CD4-positive, CD25-positive, alpha-beta regulatory T cell (primary cell): ENCODE data around the gene MCC. TPM values are rescaled to one million over a fixed set of nuclear protein-coding genes. Genes with fewer than 3 reads are reported as not detected.

Experiments
- ATAC-seq, 2 donors: fragments of 150-1000 bp; cut with Tn5 transposase; one replicate each; pipeline ENCODE4 v1.10.0; 2021; ENCODE audit warnings: low read depth in 2 of 2, moderate number of reproducible peaks in 2 of 2, moderate library complexity in 1 of 2
- DNase-seq, 3 donors: peaks; one replicate each; pipeline versions ENCODE4 v3.0.0 to v3.0.0-alpha.2; 2012 to 2022; ENCODE audit warnings: mixed read lengths in 1 of 3
- H3K27ac ChIP-seq: one replicate; pipeline ENCODE4 v1.7.0; 2013; ENCODE audit warnings: mild to moderate bottlenecking, low read length; ENCODE audit not compliant: insufficient read depth, poor library complexity, severe bottlenecking
- H3K27me3 ChIP-seq: one replicate; pipeline ENCODE4 v1.7.0; 2013; ENCODE audit warnings: low read length; ENCODE audit not compliant: control insufficient read depth, insufficient read depth
- H3K36me3 ChIP-seq: one replicate; pipeline ENCODE4 v1.7.0; 2013; ENCODE audit warnings: mild to moderate bottlenecking, low read length, moderate library complexity; ENCODE audit not compliant: control insufficient read depth, insufficient read depth
- H3K4me1 ChIP-seq: 2 replicates; pipeline ENCODE4 v1.7.0; 2013; ENCODE audit warnings: mild to moderate bottlenecking, low read length; ENCODE audit not compliant: insufficient read depth, control insufficient read depth, poor library complexity, severe bottlenecking
- H3K4me3 ChIP-seq: one replicate; pipeline ENCODE4 v1.7.0; 2013; ENCODE audit warnings: low read depth, mild to moderate bottlenecking, low read length, moderate library complexity
- H3K9me3 ChIP-seq, 2 experiments: 1 replicate in 1 of 2; 2 replicates in 1 of 2; pipeline ENCODE4 v1.7.0; 2013; ENCODE audit warnings: low read length in 2 of 2, mild to moderate bottlenecking in 1 of 2, moderate library complexity in 1 of 2; ENCODE audit not compliant: control insufficient read depth in 2 of 2
- H3K27ac Mint-ChIP-seq, 3 donors: one replicate each; pipeline ENCODE4 v1.8.0; 2020 to 2022; ENCODE audit warnings: mild to moderate bottlenecking in 3 of 3, mixed read lengths in 3 of 3, moderate library complexity in 2 of 3
- H3K27me3 Mint-ChIP-seq: one replicate; pipeline ENCODE4 v1.8.0; 2022; ENCODE audit warnings: mild to moderate bottlenecking, mixed read lengths
- H3K36me3 Mint-ChIP-seq: one replicate; pipeline ENCODE4 v1.8.0; 2020; ENCODE audit warnings: mixed read lengths
- H3K4me1 Mint-ChIP-seq, 4 donors: one replicate each; pipeline ENCODE4 v1.8.0; 2020 to 2022; ENCODE audit warnings: mixed read lengths in 4 of 4, mild to moderate bottlenecking in 1 of 4
- H3K4me3 Mint-ChIP-seq, 4 donors: one replicate each; pipeline ENCODE4 v1.8.0; 2020 to 2022; ENCODE audit warnings: mild to moderate bottlenecking in 4 of 4, mixed read lengths in 4 of 4, moderate library complexity in 3 of 4
- H3K9me3 Mint-ChIP-seq, 7 donors: one replicate each; pipeline ENCODE4 v1.8.0; 2020 to 2022; ENCODE audit warnings: mixed read lengths in 7 of 7, mild to moderate bottlenecking in 3 of 7, moderate library complexity in 2 of 7
- polyA plus RNA-seq, 4 donors: library from polyadenylated mRNA; unstranded; fragments of 300-500 nt; fragmentation: Illumina TruSeq; gene quantifications; one replicate each; pipeline ENCODE4 v1.2.3, GENCODE V29; 2021
- total RNA-seq: library from RNA; stranded (reverse); gene quantifications from one replicate; pipeline ENCODE4 v1.2.3, GENCODE V29; 2022

Gene MCC
- total and polyA plus RNA-seq, 5 donors from 2014 or later, result 0.47 to 11.1 (median 3.4) TPM

DNA sequence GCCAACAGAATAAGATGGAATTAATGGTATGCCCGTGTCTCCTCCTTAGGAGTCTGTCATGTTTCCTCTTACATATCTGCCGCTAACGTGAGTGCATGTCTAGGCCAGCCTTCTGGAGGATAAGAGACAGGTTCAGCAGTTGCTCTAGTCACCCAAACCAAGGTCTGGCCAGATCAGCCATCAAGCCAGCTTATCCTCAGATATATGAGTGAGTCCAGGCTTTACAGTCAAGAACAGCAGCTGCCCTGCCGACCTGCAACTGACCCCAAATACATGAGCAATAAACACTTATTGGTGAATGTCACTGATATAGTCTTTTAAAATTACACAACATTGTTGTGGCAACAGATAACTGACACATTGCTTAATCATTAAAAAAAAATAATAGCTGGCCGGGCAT lies 177.0 kb downstream of the MCC start:
- no peak for DNase-seq
- no peak overlapping the region for H3K4me3 Mint-ChIP-seq

DNA sequence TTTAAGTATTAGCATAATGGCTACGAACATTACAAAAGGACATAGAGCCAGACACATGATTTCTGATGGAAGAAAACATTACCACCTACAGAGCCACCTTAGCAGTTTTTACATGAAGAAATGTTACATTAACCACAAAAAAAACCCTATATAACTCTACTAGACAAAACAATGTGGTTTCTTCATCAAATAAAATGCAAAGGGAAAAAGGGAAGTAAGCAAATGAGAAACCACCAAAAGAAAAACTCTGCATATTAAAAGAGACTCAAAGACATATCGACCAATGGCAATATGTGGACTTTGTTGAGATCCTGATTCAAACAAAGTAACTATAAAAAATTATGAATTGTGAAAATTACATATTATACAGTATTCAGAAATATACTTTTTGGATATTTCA lies 186.1 kb downstream of the MCC start:
- ATAC-seq (no peak), DNase-seq (no peak)
- Mint-ChIP-seq H3K36me3 (no peaks in the 10 kb centered on the region), H3K27me3 (peaks cover 49% of the 10 kb centered on the region), H3K4me1 (peaks cover 0 to 4% (median 0%) of the 10 kb centered on the region in 4 donors), H3K9me3 (peaks cover 0 to 3% (median 0%) of the 10 kb centered on the region in 7 donors), H3K4me3 (no peak overlapping the region), H3K27ac (peak overlapping the region in 1 of 3 donors; percentile 27)
- peaks cover 14% of the 10 kb centered on the region for H3K27me3 ChIP-seq
- no peaks in the 10 kb centered on the region for H3K36me3 ChIP-seq
- no peak overlapping the region for H3K27ac ChIP-seq
- no peaks in the 10 kb centered on the region for H3K4me1 ChIP-seq
- no peak overlapping the region for H3K4me3 ChIP-seq
- no peaks in the 10 kb centered on the region for H3K9me3 ChIP-seq

More for the DNA sequence above, 177.0 kb downstream of the MCC start:
- H3K4me1 ChIP-seq, result no peaks in the 10 kb centered on the region
- H3K27me3 ChIP-seq, result peaks cover 11% of the 10 kb centered on the region
- H3K4me3 ChIP-seq, result no peak overlapping the region
- H3K27ac Mint-ChIP-seq, result no peak overlapping the region
- H3K36me3 Mint-ChIP-seq, result no peaks in the 10 kb centered on the region
- no peaks in the 10 kb centered on the region for H3K9me3 ChIP-seq
- no peaks in the 10 kb centered on the region for H3K36me3 ChIP-seq
- H3K27ac ChIP-seq, result no peak overlapping the region
- peaks cover 0 to 2% (median 0%) of the 10 kb centered on the region in 7 donors for H3K9me3 Mint-ChIP-seq
- no peaks in the 10 kb centered on the region for H3K4me1 Mint-ChIP-seq
- H3K27me3 Mint-ChIP-seq, result peaks cover 34% of the 10 kb centered on the region
- ATAC-seq, result no peak

DNA sequence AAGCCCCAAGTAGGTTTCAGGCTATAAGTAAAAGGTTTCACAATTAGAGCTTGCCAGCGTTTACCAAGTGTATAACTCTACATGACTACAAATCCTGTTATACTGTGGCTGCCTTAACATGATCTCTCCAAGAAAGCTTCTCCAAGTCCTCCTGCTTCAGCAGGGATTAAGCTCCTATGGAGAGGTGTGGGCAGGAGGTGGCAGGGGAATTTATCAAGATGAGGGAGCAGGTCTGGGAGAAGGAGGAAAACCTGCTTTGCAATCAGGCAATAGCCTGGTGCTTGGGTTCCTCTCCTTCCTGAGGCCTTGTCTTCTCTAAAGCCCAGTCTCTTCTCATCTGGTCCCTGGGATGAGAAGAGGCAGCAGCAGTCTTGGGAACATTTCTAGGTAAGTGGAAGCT lies 188.7 kb downstream of the MCC start:
- H3K27me3 ChIP-seq, result peaks cover 26% of the 10 kb centered on the region
- no peak overlapping the region for H3K4me3 ChIP-seq
- Mint-ChIP-seq H3K4me3 (no peak overlapping the region), H3K36me3 (no peaks in the 10 kb centered on the region), H3K4me1 (peaks cover 0 to 15% (median 7%) of the 10 kb centered on the region in 4 donors), H3K27ac (no peak overlapping the region), H3K27me3 (peaks cover 61% of the 10 kb centered on the region), H3K9me3 (peaks cover 0 to 5% (median 0%) of the 10 kb centered on the region in 7 donors)
- H3K4me1 ChIP-seq, result peaks cover 6% of the 10 kb centered on the region
- no peaks in the 10 kb centered on the region for H3K9me3 ChIP-seq
- ATAC-seq, result no peak
- DNase-seq, result no peak
- no peaks in the 10 kb centered on the region for H3K36me3 ChIP-seq
- H3K27ac ChIP-seq, result no peak overlapping the region

DNA sequence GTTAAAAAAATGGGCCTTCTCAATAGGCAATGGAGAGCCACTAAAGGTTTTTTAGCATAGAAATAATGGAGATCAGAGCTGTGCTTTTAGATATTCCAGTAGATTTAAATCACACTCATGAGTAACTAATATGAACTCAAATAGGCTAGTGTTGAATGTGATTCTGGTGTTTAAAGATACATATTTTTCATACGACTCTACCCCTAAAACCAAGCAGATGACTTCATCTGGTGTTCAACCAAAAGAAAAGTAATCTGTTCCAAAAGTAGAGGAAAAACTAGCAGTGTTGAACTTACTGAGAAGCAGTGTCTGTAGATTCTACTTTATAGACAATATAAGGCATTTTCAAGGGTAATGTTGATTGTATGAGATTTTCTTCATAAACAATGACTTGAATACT lies 191.6 kb downstream of the MCC start:
- Mint-ChIP-seq H3K9me3 (peaks cover 0 to 5% (median 0%) of the 10 kb centered on the region in 7 donors), H3K36me3 (no peaks in the 10 kb centered on the region), H3K27ac (no peak overlapping the region), H3K4me1 (peaks cover 0 to 35% (median 18%) of the 10 kb centered on the region in 4 donors), H3K4me3 (peak overlapping the region in 1 of 4 donors; percentile 16), H3K27me3 (peaks cover 51% of the 10 kb centered on the region)
- DNase-seq (no peak), ATAC-seq (no peak)
- H3K4me1 ChIP-seq, result peaks cover 22% of the 10 kb centered on the region
- H3K27ac ChIP-seq, result no peak overlapping the region
- H3K9me3 ChIP-seq, result no peaks in the 10 kb centered on the region
- no peak overlapping the region for H3K4me3 ChIP-seq
- H3K36me3 ChIP-seq, result no peaks in the 10 kb centered on the region
- peaks cover 29% of the 10 kb centered on the region for H3K27me3 ChIP-seq

DNA sequence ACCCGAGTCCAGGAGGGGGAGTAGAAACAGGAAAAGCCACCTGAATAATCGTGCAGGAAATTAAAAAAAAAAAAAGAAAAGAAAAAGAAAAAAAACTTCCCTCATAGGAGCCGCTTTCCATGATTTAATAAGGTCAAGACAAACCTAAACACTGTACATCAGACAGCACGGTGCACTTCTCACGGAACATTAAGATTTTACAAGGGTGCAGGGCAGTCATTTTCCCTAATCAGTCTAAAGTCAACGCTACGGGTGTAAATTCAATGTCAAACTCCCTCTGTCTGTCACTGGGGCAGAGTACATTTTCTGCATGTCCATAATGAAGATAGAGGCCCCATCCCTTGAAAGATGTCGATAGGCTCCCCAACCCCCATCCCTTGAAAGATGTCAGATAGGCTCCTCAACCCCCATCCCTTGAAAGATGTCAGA lies 193.1 kb downstream of the MCC start:
- ATAC-seq (no peak), DNase-seq (no peak)
- peaks cover 0 to 35% (median 25%) of the 10 kb centered on the region in 4 donors for H3K4me1 Mint-ChIP-seq
- H3K36me3 Mint-ChIP-seq, result no peaks in the 10 kb centered on the region
- no peaks in the 10 kb centered on the region for H3K36me3 ChIP-seq
- H3K9me3 Mint-ChIP-seq, result peaks cover 0 to 2% (median 0%) of the 10 kb centered on the region in 7 donors
- no peaks in the 10 kb centered on the region for H3K9me3 ChIP-seq
- peaks cover 22% of the 10 kb centered on the region for H3K4me1 ChIP-seq
- H3K4me3 Mint-ChIP-seq, result peak overlapping the region; percentile 89 to 95 (median 93)
- peaks cover 29% of the 10 kb centered on the region for H3K27me3 ChIP-seq
- peak overlapping the region in 2 of 3 donors; percentile 86 to 89 for H3K27ac Mint-ChIP-seq
- H3K27me3 Mint-ChIP-seq, result peaks cover 51% of the 10 kb centered on the region
- no peak overlapping the region for H3K27ac ChIP-seq
- peak overlapping the region; percentile 90 for H3K4me3 ChIP-seq

DNA sequence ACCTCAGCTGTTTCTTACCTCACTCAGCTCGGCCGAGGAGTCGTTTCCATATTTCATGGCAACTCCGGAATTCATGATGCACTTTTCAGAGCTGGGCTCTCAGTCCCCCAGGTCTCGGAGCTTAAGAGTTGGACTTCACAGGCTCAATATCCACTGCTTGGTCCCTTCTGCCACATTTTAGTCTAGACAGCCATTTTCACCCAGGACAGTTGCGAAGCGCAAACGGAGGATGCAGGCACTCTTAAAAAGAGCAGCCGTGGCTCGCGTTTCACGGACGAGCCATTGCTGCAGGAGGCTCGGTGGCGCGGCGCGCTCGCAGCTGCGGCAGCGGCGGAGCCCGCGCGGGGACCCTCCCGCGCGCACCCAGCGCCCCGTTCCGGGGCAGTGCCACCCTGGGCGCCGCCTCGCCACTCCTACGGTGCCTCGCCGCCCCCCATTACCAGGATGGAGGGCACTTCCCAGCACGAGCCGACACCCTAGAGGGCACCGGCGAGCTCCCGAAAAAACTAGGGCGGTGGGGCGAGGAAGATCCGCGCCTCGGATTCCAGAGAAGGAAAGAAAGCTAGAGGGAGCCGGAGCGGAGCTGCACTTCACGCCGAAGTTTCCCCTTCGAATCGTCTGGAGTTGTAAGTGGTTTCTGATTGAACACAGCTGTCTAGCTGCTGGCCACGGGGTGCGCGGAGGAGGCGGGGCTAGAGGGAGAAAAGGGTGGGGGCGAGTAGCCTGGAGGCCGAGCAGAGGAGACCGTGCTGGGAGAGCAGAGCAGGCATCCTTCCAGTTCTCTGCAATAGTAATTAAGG lies 193.7 kb downstream of the MCC start:
- DNase-seq, result peak; percentile 57 to 74 (median 58)
- Histone ChIP-seq H3K36me3 (no peaks in the 10 kb centered on the region), H3K4me3 (peak overlapping the region; percentile 90), H3K9me3 (no peaks in the 10 kb centered on the region), H3K4me1 (peaks cover 22% of the 10 kb centered on the region), H3K27ac (peak overlapping the region; percentile 9), H3K27me3 (peaks cover 29% of the 10 kb centered on the region)
- peak; percentile 84 for ATAC-seq
- Mint-ChIP-seq H3K27ac (peak overlapping the region in 2 of 3 donors; percentile 86 to 89), H3K4me1 (peaks cover 0 to 35% (median 25%) of the 10 kb centered on the region in 4 donors), H3K27me3 (peaks cover 54% of the 10 kb centered on the region), H3K4me3 (peak overlapping the region; percentile 89 to 95 (median 94)), H3K36me3 (no peaks in the 10 kb centered on the region), H3K9me3 (peaks cover 0 to 2% (median 0%) of the 10 kb centered on the region in 7 donors)

DNA sequence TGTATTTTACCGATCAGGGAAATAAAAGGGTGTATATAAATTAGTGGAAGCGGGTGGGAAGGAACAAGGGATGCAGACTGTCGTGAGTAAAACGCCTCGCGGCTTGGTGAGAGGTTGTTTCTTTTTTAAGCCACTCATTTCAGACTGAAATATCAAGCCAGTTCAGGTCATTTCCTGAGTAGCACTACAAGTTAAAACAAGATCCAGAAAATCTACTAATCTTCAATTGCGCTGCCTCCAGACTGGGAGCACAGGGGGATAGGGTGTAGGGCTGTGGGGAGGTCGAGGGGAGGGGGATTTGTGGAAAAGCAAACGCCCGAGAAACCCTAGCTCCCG lies 194.3 kb downstream of the MCC start:
- peaks cover 52% of the 10 kb centered on the region for H3K27me3 Mint-ChIP-seq
- Histone ChIP-seq H3K9me3 (no peaks in the 10 kb centered on the region), H3K27ac (peak overlapping the region; percentile 9), H3K4me1 (peaks cover 22% of the 10 kb centered on the region), H3K4me3 (peak overlapping the region; percentile 90), H3K27me3 (peaks cover 29% of the 10 kb centered on the region), H3K36me3 (no peaks in the 10 kb centered on the region)
- H3K9me3 Mint-ChIP-seq, result peaks cover 0 to 2% (median 0%) of the 10 kb centered on the region in 7 donors
- peak in 2 of 3 donors; percentile 18 to 43 for DNase-seq
- H3K4me1 Mint-ChIP-seq, result peaks cover 0 to 35% (median 25%) of the 10 kb centered on the region in 4 donors
- no peak for ATAC-seq
- peak overlapping the region in 2 of 3 donors; percentile 76 to 86 for H3K27ac Mint-ChIP-seq
- no peaks in the 10 kb centered on the region for H3K36me3 Mint-ChIP-seq
- H3K4me3 Mint-ChIP-seq, result peak overlapping the region; percentile 89 to 95 (median 94)
